Fibroblast of lung (primary cell): ENCODE results near the gene COL28A1. TPM values are rescaled to one million over a fixed set of nuclear protein-coding genes. Genes with fewer than 3 reads are reported as not detected.

Experiments
- DNase-seq, 2 donors: peaks; one replicate each; pipeline versions ENCODE4 v3.0.0 to v3.0.0-alpha.2; 2010; ENCODE audit warnings: low read depth in 2 of 2
- H2AFZ ChIP-seq: 2 replicates; pipeline ENCODE4 v1.5.1; 2012; ENCODE audit warnings: low read length, control low read depth, inconsistent platforms
- H3K27ac ChIP-seq: 2 replicates; pipeline ENCODE4 v1.5.1; 2011; ENCODE audit warnings: low read length, control low read depth; ENCODE audit not compliant: insufficient read depth
- H3K27me3 ChIP-seq: 2 replicates; pipeline ENCODE4 v1.5.1; 2011; ENCODE audit warnings: mild to moderate bottlenecking, low read length; ENCODE audit not compliant: control insufficient read depth, insufficient read depth
- H3K36me3 ChIP-seq: 2 replicates; pipeline ENCODE4 v1.5.1; 2011; ENCODE audit warnings: low read length; ENCODE audit not compliant: control insufficient read depth, insufficient read depth
- H3K4me1 ChIP-seq: 2 replicates; pipeline ENCODE4 v1.5.1; 2011; ENCODE audit warnings: low read length; ENCODE audit not compliant: control insufficient read depth, insufficient read depth; ENCODE audit errors: extremely low read depth
- H3K4me2 ChIP-seq: 2 replicates; pipeline ENCODE4 v1.5.1; 2011; ENCODE audit warnings: low read length, control low read depth; ENCODE audit not compliant: insufficient read depth; ENCODE audit errors: extremely low read depth
- H3K4me3 ChIP-seq, 4 experiments: fragments of 200-600 bp in 1 of 4; sonication (generic) in 1 of 4; replicated peaks in 1 of 4; 2 replicates each; pipeline ENCODE4 v1.5.1; 2011 to 2016; ENCODE audit warnings: low read length in 4 of 4, low read depth in 3 of 4, mild to moderate bottlenecking in 3 of 4, control low read depth in 2 of 4, inconsistent platforms in 1 of 4, mixed read lengths in 1 of 4; ENCODE audit not compliant: insufficient read depth in 1 of 4; ENCODE audit errors: control extremely low read depth in 1 of 4
- H3K79me2 ChIP-seq: 2 replicates; pipeline ENCODE4 v1.5.1; 2012; ENCODE audit warnings: mild to moderate bottlenecking, low read length, inconsistent platforms; ENCODE audit not compliant: control insufficient read depth, insufficient read depth
- H3K9ac ChIP-seq: 2 replicates; pipeline ENCODE4 v1.5.1; 2011; ENCODE audit warnings: mild to moderate bottlenecking, low read length, control low read depth; ENCODE audit not compliant: insufficient read depth
- H3K9me3 ChIP-seq: 2 replicates; pipeline ENCODE4 v1.5.1; 2012; ENCODE audit warnings: low read depth, low read length; ENCODE audit not compliant: control insufficient read depth, insufficient read depth
- H4K20me1 ChIP-seq: 2 replicates; pipeline ENCODE4 v1.5.1; 2011; ENCODE audit warnings: low read length; ENCODE audit not compliant: control insufficient read depth, insufficient read depth; ENCODE audit errors: extremely low read depth
- EZH2 ChIP-seq: IDR thresholded peaks from 2 replicates; pipeline ENCODE4 v1.5.1; 2012; ENCODE audit warnings: low read length, control low read depth, mild to moderate bottlenecking; ENCODE audit errors: missing control alignments
- polyA plus RNA-seq, 2 donors: library from polyadenylated mRNA; depleted of rRNA in 1 of 2; stranded (reverse) in 1 of 2; unstranded in 1 of 2; fragments of >200 nt; gene quantifications; 2 replicates each; pipeline ENCODE4 v1.2.1, GENCODE V29; 2011 to 2012; ENCODE audit warnings: missing spikeins in 1 of 2
- total RNA-seq: library from RNA; depleted of rRNA; stranded (reverse); fragments of >200 nt; gene quantifications from 2 replicates; pipeline ENCODE4 v1.2.1, GENCODE V29; 2014
- TF ChIP-seq, protein P1 (sequence below), 2 donors: IDR thresholded peaks in 1 of 2; conservative IDR thresholded peaks in 1 of 2; 1 replicate in 1 of 2; 2 replicates in 1 of 2; pipeline ENCODE4 v1.5.1; 2011 to 2012; ENCODE audit warnings: low read length in 2 of 2, control low read depth in 1 of 2, inconsistent platforms in 1 of 2, low read depth in 1 of 2, mild to moderate bottlenecking in 1 of 2

COL28A1 gene
- total and polyA plus RNA-seq, 2 donors (not counting 1 experiment from before 2014, with no cell fraction given): 0.01 to 0.17 TPM

GRCh38 chr7:7318601-7319000 lies 217.1 kb downstream of the COL28A1 start:
- Histone ChIP-seq H3K4me2 (no peak overlapping the region), H4K20me1 (no peaks in the 10 kb centered on the region), H3K4me3 (no peak overlapping the region), H3K36me3 (no peaks in the 10 kb centered on the region), H3K27me3 (no peaks in the 10 kb centered on the region), H2AFZ (no peak overlapping the region), H3K4me1 (no peaks in the 10 kb centered on the region), H3K79me2 (no peaks in the 10 kb centered on the region), H3K9ac (no peak overlapping the region), H3K9me3 (no peaks in the 10 kb centered on the region), H3K27ac (no peak overlapping the region)
- no peak for DNase-seq
- TF ChIP-seq, protein P1, sequence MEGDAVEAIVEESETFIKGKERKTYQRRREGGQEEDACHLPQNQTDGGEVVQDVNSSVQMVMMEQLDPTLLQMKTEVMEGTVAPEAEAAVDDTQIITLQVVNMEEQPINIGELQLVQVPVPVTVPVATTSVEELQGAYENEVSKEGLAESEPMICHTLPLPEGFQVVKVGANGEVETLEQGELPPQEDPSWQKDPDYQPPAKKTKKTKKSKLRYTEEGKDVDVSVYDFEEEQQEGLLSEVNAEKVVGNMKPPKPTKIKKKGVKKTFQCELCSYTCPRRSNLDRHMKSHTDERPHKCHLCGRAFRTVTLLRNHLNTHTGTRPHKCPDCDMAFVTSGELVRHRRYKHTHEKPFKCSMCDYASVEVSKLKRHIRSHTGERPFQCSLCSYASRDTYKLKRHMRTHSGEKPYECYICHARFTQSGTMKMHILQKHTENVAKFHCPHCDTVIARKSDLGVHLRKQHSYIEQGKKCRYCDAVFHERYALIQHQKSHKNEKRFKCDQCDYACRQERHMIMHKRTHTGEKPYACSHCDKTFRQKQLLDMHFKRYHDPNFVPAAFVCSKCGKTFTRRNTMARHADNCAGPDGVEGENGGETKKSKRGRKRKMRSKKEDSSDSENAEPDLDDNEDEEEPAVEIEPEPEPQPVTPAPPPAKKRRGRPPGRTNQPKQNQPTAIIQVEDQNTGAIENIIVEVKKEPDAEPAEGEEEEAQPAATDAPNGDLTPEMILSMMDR (conservative IDR thresholded peaks at IDR 0.05 in 1 of 2, IDR thresholded peaks at IDR 0.05 in 1 of 2; ENCODE audit: low read depth in 1 of 2, low read length in 2 of 2): no peak
- TF ChIP-seq EZH2: no peak

DNA sequence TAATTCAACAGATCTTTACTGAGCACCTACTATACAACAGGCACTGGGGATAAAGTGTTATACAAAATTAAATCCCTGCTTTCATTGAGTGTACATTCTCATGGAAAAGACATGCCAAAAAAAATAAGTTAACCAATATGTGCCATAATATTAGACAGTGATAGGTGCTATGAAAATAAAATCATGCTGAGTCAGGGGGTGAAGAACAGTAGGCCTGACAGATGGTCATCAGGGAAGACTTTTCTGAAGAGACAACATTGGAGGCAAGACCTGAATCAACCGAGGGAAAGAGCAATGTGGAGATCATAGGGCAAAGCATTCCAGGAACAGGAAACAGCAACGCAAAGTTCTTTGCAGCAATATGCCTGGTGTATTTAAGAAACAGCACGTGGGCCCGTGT lies 217.8 kb downstream of the COL28A1 start:
- Histone ChIP-seq H3K9ac (no peak overlapping the region), H3K36me3 (no peaks in the 10 kb centered on the region), H2AFZ (no peak overlapping the region), H3K27me3 (no peaks in the 10 kb centered on the region), H4K20me1 (no peaks in the 10 kb centered on the region), H3K27ac (no peak overlapping the region), H3K79me2 (no peaks in the 10 kb centered on the region), H3K9me3 (no peaks in the 10 kb centered on the region), H3K4me3 (no peak overlapping the region), H3K4me2 (no peak overlapping the region), H3K4me1 (no peaks in the 10 kb centered on the region)
- DNase-seq: no peak
- TF ChIP-seq EZH2: no peak
- TF ChIP-seq, protein P1 (conservative IDR thresholded peaks at IDR 0.05 in 1 of 2, IDR thresholded peaks at IDR 0.05 in 1 of 2; ENCODE audit: low read depth in 1 of 2, low read length in 2 of 2): no peak

GRCh38 chr7:7315851-7316250 lies 219.8 kb downstream of the COL28A1 start:
- H3K9ac ChIP-seq: no peak overlapping the region
- no peak overlapping the region for H3K4me2 ChIP-seq
- H3K27ac ChIP-seq: no peak overlapping the region
- H3K79me2 ChIP-seq: no peaks in the 10 kb centered on the region
- no peak overlapping the region for H3K4me3 ChIP-seq
- H3K27me3 ChIP-seq: no peaks in the 10 kb centered on the region
- H2AFZ ChIP-seq: no peak overlapping the region
- peaks cover 2% of the 10 kb centered on the region for H4K20me1 ChIP-seq
- TF ChIP-seq, protein P1 (conservative IDR thresholded peaks at IDR 0.05 in 1 of 2, IDR thresholded peaks at IDR 0.05 in 1 of 2; ENCODE audit: low read depth in 1 of 2, low read length in 2 of 2): no peak
- no peak for TF ChIP-seq EZH2
- no peaks in the 10 kb centered on the region for H3K9me3 ChIP-seq
- H3K4me1 ChIP-seq: no peaks in the 10 kb centered on the region
- DNase-seq: no peak
- H3K36me3 ChIP-seq: no peaks in the 10 kb centered on the region
